ENCODE results near the gene PRDM16.

DNA sequence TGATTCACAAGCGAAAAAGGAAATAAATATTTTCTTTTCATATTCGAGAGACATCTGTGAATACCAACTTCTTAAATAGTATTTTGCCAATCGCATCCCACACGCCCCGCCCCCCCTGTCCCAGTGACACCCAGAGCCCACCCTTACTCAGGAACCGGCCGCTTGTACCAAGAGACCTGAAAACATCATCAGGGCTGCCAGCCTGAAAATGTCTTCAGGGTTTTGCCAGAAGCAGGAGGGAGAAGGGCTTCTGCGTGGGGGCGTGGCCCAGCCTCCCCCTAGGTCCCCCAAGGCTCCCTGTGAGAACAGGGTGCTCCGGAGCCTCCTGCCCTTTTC is 126.4 kb downstream of the PRDM16 start:
- TF ChIP-seq USF2 (IDR thresholded peaks at IDR 0.05) = no peak
- TF ChIP-seq RARB (CRISPR knock-in tag; IDR thresholded peaks at IDR 0.05) = no peak
- TF ChIP-seq RFX5 (IDR thresholded peaks at IDR 0.05) = no peak
- no peak for TF ChIP-seq ZSCAN20 (CRISPR knock-in tag; IDR thresholded peaks at IDR 0.05)
- TF ChIP-seq, protein P1, sequence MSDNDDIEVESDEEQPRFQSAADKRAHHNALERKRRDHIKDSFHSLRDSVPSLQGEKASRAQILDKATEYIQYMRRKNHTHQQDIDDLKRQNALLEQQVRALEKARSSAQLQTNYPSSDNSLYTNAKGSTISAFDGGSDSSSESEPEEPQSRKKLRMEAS (IDR thresholded peaks at IDR 0.05) = no peak
- TF ChIP-seq CTCF (IDR thresholded peaks at IDR 0.05) = no peak

All from A549 (cell line).